ENCODE data around the gene TUBB2B.

DNA sequence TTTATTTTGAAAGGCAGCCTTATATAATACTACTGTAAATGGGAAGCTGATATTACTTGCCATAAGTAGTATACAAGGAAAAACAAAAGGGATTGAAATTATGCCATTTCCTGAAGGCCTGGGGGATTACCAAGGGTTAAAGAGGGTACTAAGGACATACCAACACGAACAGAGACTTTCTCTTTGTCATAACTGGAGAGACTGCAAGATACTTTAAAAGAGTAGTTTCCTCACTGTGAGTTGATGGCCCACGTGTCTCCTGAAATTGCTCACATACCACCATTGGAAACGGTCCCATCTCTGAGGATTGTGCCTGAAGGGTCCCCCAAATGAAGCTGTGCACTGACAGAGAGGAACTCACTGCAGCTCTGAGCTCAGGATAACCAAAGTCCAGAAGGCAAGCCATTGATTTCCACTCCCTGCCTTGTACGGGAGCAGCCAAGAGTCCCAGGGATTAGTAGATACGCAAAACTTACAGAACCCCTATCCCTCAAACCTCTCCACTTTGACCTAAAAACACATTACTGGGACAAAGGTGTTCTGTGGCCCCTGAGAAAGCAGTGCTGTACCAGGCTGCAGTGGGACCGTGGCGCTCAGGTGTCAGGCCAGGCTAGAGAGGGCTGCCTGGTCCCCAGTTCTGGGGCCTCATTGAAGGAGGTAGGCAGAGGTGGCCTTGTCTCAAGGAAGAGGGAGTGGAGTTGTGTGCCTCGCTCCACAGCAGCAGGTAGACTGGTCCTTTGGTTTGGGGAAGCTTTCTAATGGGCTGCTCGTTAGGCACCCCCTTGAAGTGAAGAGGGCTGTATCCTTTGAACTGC, 46.5 kb upstream of the TUBB2B start:
- TF ChIP-seq, protein P1, sequence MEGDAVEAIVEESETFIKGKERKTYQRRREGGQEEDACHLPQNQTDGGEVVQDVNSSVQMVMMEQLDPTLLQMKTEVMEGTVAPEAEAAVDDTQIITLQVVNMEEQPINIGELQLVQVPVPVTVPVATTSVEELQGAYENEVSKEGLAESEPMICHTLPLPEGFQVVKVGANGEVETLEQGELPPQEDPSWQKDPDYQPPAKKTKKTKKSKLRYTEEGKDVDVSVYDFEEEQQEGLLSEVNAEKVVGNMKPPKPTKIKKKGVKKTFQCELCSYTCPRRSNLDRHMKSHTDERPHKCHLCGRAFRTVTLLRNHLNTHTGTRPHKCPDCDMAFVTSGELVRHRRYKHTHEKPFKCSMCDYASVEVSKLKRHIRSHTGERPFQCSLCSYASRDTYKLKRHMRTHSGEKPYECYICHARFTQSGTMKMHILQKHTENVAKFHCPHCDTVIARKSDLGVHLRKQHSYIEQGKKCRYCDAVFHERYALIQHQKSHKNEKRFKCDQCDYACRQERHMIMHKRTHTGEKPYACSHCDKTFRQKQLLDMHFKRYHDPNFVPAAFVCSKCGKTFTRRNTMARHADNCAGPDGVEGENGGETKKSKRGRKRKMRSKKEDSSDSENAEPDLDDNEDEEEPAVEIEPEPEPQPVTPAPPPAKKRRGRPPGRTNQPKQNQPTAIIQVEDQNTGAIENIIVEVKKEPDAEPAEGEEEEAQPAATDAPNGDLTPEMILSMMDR (IDR thresholded peaks at IDR 0.05; ENCODE audit: insufficient read depth, low read depth, low read length) = no peak
- no peak for TF ChIP-seq EZH2 (IDR thresholded peaks at IDR 0.05; ENCODE audit: insufficient read depth, low read length)
